Stimulated activated CD8-positive, alpha-beta memory T cell treated with anti-CD3 and anti-CD28 coated beads, Interleukin-12 subunit alpha, Interleukin-12 subunit beta, amount 100 ng/mL, for 1 hour (primary cell): ENCODE results near the gene CPHXL2.

Source experiments
- DNase-seq: peaks from one replicate; pipeline ENCODE4 v3.0.0-alpha.2; 2020; ENCODE audit warnings: low read depth

The CPHXL2 gene

GRCh38 chr16:75676909-75677308 lies at the start of gene CPHXL2:
Gene CPHXL2, minus strand, starts transcription at chr16:75677009. Its CDS starts 10 bp downstream, at chr16:75676999.
- no peak for DNase-seq

- DNase-seq: no peak
Observed at GRCh38 chr16:75726390-75726789, 49.6 kb upstream of the CPHXL2 start, which contains the start of gene CPHXL. Gene CPHXL, minus strand, starts transcription at chr16:75726490. Its CDS starts 48 bp downstream, at chr16:75726442.

- no peak for DNase-seq
Observed at GRCh38 chr16:75718452-75718851, 41.6 kb upstream of the CPHXL2 start.

GRCh38 chr16:75714661-75715060 lies 37.9 kb upstream of the CPHXL2 start:
- no peak for DNase-seq

- DNase-seq: no peak
Observed at GRCh38 chr16:75710344-75710743, 33.5 kb upstream of the CPHXL2 start.

- DNase-seq: no peak
Observed at GRCh38 chr16:75703306-75703705, 26.5 kb upstream of the CPHXL2 start.

- DNase-seq: no peak
Observed at GRCh38 chr16:75702242-75702641, 25.4 kb upstream of the CPHXL2 start.

- DNase-seq: no peak
Observed at GRCh38 chr16:75701361-75701760, 24.6 kb upstream of the CPHXL2 start, which contains the start of gene DUXB. Gene DUXB, minus strand, starts transcription at chr16:75701461. Its CDS starts 43 bp downstream, at chr16:75701418.

- no peak for DNase-seq
Observed at GRCh38 chr16:75697571-75697970, 20.8 kb upstream of the CPHXL2 start.

GRCh38 chr16:75695708-75696107 lies 18.9 kb upstream of the CPHXL2 start:
- no peak for DNase-seq

- DNase-seq: no peak
Observed at GRCh38 chr16:75687361-75687760, 10.6 kb upstream of the CPHXL2 start.

GRCh38 chr16:75682308-75682707 lies 5.5 kb upstream of the CPHXL2 start:
- no peak for DNase-seq

- no peak for DNase-seq
Observed at GRCh38 chr16:75679366-75679765, 2.6 kb upstream of the CPHXL2 start.

- DNase-seq: no peak
Observed at GRCh38 chr16:75667503-75667902, 9.3 kb downstream of the CPHXL2 start.

- DNase-seq: no peak
Observed at GRCh38 chr16:75660726-75661302, 16.0 kb downstream of the CPHXL2 start.

GRCh38 chr16:75660321-75660720 lies 16.5 kb downstream of the CPHXL2 start:
- DNase-seq: no peak

GRCh38 chr16:75658175-75658574 lies 18.6 kb downstream of the CPHXL2 start:
- DNase-seq: no peak

- DNase-seq: no peak
Observed at GRCh38 chr16:75653922-75654321, 22.9 kb downstream of the CPHXL2 start.

- peak; percentile 78 for DNase-seq
Observed at GRCh38 chr16:75648265-75649076, 28.3 kb downstream of the CPHXL2 start.

GRCh38 chr16:75647492-75648264 lies 29.1 kb downstream of the CPHXL2 start, which contains the start of the genes KARS1 and TERF2IP:
Gene KARS1, minus strand, starts transcription at chr16:75647665. Its CDS starts 26 bp downstream, at chr16:75647639.
Gene TERF2IP, plus strand, starts transcription at chr16:75647773. Its CDS starts 110 bp downstream, at chr16:75647883.
- peak; percentile 92 for DNase-seq

GRCh38 chr16:75647112-75647491 lies 29.7 kb downstream of the CPHXL2 start:
- DNase-seq: no peak

- no peak for DNase-seq
Observed at GRCh38 chr16:75644240-75645012, 32.4 kb downstream of the CPHXL2 start.
